GM18951 (cell line): Measurements from ENCODE around the gene PLEKHG7.
"Not testable (repeated sequence)": the region's sequence is repeated elsewhere in the genome, so short reads cannot be mapped to it uniquely, and the experiment has no call there.

ENCODE experiments used
- POLR2A ChIP-seq: IDR thresholded peaks from 4 replicates; pipeline ENCODE4 v1.6.1; 2011; ENCODE audit warnings: mild to moderate bottlenecking; ENCODE audit not compliant: insufficient read length, insufficient read depth; ENCODE audit errors: extremely low read depth
- in situ Hi-C: fragments of 300-500 bp; cut with MboI; formaldehyde crosslinking; loops from one replicate; pipeline ENCODE4 v1.12.0; 2022; ENCODE audit warnings: low sequenced_read_pairs, mixed read lengths, inconsistent platforms; ENCODE audit not compliant: unreplicated experiment

The PLEKHG7 gene

DNA sequence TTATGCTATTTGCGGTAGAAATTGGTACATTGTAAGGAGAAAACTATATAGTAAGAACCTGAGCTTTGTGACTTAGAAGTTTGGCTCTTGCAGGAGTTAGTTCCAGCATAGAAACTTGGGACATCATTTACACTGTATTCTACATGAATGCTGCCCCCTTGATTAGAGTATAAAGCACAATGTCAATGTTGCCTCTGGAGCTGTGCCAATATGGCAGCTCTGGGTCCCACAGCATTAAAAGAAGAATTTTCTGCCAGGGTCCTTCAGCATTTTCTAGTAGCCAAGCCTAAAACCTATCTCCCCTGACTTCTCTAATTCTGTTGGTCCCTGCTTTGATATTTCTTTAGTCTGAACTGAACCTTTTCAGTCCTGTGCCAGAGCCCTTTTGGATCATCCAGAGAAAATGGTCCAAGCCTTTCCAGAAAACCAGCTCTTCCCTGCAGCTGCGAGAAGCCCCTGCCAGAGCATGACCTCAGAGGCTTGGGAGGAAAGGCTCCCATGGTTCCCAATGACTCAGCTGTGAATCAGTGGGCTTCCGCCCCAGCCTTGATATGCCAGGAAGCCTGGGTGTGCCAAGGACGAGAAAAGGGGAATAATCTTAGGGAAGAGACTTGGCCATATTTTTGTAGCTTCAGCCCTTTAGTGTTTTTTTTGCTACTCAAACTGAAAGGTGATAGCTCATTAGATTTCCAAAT, 43.2 kb downstream of the PLEKHG7 start:
- in situ Hi-C loops, result no loop called here
- TF ChIP-seq POLR2A, result no peak

DNA sequence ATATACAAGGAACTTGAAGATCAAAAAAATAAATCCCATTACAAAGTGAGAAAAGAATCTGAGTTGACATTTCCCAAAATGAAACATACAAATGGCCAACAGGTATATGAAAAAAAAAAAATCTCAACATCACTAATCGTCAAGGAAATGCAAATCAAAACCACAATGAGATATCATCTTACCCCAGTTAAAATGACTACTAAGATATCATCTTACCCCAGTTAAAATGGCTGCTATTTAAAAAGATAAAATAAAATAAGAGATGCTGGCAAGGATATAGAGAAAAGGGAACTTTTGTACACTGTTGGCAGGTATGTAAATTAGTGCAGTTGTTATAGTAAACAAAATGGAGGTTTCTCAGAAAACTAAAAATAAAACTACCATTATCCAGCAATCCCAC, 44.4 kb downstream of the PLEKHG7 start:
- TF ChIP-seq POLR2A, result no peak
- in situ Hi-C loops, result no loop called here

DNA sequence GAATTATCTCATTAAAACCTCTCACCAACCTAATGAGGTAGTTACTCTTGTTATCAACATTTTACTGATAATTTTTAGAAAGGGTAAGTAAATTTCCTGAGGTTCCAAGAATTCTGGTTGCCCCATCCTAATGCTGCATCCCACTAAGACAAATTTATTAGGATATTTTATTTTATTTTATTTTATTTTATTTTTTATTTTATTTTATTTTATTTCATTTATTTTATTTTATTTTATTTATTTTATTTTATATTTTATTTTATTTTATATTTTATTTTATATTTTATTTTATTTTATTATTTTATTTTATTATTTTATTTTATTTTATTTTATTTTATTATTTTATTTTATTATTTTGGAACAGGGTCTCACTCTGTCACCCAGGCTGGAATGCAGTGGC, 46.9 kb downstream of the PLEKHG7 start:
- in situ Hi-C loops, result not testable (repeated sequence)

DNA sequence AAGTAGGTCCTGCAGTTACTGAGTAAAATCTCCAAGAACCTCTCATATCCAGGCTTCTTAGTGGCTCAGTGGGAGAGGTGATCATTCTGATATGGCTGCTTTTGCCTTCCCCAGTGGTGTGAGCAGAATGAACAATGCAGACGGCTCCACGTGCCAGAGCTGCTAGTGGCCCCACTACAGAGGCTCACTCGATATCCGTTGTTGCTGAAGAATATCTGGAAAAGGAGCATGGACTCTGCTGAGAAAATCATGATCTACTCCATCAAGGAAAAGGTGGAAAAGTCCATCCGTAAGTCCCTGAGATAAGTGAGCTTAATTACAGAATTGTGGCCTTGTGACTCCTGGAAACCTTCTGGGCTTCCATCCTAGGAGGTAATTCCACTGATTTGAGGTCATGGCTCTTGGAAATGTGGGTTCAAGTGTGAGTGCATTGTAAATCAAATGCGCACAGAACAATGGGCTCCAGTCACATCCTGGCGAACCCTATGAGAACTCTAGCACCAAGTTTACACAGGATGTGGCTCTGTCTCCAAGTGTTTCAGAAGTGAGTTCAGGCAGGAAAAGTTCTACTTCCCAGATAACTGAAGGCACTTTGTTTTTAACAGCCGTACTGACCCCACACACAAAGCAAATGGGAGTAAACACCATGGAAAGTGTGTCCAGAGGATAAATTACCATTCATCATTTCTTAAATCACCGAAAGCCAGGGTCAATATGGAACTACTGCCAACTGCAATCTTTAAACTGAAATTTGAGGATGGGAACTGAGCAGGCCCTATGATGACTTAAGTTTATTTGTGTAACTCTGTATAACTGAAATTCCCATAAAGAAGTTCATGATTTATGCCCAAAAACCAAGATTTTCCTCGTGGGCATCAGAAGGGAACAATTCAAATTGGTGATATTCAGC, 51.4 kb downstream of the PLEKHG7 start:
- no peak for TF ChIP-seq POLR2A
- in situ Hi-C loops, result no loop called here

DNA sequence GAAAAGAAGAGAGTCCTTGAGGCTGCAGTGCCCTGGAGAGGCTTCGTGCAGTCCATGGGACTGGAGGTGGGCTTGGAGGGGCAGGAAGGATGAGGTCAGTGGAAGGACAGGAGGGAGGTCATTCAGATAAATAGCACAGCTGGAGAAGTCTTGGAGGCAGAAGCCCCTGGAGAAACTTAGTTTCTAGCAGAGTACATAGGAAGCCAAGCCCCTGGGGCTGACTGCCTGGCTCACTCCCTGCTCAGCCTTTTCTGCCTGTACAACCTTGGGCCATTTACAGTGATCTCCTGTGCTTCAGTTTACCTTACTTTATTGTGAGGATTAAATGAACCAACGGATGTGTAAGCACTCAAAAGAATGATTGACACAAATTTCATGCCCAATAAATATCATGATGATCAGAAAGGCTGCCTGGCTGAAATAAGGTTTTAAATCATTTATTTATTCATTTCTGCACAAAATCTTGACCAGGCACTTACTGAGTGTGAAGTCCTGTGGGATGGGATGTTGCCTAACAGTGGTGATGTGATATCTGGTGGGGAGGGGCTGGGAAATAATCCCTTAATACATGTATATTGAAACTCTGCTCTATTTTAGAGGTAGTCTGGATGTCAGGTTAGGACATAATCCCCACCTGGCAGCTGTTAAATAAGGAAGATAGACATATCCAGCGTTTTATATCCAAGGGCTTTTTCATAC, 54.3 kb downstream of the PLEKHG7 start:
- in situ Hi-C loops, result no loop called here
- TF ChIP-seq POLR2A, result no peak

DNA sequence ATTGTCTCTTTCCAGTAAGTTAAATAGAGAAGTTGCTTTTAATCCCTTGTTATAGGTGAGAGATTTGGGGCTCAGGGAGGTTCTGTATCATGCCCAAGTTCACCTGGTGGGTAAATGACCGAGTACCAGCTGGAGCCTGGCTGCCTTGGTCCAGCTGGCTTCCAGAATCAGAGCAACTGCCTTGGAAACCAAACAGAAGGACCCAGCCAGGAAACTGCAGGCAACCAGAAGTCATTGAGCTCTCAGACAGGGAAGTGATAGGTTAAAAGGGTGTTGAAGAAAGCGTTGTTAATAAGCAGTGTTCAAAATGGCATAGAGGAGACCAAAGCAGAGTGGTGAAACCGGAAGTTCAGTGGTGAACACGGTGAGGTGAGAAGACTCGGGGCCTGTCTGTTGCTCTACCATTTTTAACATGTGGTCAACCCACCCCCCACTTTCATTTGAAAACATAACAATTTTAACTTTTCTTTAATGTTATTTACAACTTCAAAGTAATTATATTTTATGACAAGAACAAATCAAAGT, 54.9 kb downstream of the PLEKHG7 start:
- in situ Hi-C loops, result no loop called here
- no peak for TF ChIP-seq POLR2A

DNA sequence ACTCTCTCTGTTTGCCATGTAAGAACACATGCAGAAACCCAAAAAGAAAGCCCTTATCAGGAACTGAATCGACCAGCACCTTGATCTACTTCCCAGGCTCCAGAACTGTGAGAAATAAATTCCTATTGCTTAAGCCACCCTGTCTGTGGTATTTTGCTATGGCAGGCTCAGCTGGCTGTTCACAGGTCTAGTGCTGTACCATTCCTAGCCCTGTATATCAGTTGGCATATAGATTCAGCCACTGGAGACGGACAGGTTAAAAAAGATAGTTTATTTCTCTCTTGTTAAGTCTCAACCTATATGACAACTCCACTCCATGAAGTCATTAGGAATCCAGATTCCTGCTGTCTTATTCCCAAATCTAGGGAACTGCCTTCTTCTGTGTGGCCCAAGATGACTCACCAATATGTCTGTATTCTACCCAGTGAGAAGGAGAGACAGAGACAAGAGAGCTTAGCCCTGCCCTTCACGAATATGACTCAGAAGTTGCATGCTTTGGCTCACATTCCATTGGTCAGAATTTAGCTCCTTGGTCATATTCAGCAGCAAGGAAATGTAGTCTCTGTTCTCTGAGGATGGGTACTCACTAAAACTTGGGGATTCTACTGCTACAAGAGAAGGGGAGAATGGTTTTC, 57.0 kb downstream of the PLEKHG7 start:
- in situ Hi-C loops, result no loop called here
- no peak for TF ChIP-seq POLR2A

DNA sequence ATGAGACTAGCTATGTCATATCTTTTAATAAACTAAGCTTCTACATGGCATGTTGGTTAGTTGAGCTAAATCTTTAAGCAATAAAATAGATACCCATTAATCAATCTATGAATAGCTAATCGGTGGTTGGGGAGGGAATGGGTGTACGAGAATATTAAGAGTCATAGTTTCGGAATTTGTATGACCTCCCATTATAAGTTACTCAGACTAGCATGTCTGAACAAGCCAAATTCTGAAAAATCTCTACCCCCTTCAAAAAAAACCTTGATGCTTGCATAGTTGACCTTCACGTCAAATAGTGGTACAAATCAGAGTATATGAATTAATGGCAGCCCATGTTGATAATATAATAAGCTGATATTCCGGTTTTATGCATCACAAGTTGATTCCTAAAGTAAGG, 60.0 kb downstream of the PLEKHG7 start:
- in situ Hi-C loops, result no loop called here

DNA sequence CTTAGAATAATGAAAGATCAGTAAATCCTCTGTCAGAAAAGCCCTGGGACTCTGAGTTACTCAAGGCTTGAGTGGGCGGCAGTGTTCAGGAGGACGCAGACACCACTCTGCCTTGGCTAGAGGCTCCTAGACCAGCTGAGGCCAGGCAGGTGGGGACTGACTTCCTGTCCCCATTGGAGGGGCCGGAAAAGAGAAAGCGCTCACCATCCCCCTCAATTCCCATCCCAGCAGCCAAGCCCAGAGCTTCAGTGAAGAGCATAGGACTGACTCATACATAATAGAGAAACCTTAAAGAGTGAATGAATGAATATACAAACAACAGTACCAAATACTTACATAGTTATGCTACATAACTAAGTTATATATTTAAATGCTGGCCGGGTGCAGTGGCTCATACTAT, 62.0 kb downstream of the PLEKHG7 start:
- in situ Hi-C loops, result no loop called here
- no peak for TF ChIP-seq POLR2A

More for the DNA sequence above, 60.0 kb downstream of the PLEKHG7 start:
- no peak for TF ChIP-seq POLR2A

DNA sequence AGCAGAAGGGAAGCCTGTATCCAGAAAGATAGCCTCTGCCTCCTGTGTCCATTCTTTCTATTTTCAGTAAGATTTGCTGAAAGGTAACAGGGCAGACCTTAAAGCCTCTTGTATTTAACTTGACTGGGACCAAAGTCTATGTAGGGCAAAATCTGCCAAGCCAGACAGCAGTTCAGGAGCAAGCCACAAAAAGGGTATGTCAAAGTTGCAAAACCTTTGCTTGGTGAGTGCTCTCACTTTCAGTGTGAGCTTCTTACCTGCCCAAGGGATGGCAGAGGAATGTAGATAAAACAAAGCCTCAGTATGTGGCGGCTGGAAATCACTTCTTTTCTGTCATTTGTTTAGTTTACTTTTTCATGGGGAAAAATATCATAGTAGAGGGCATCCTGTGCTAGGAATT, 63.1 kb downstream of the PLEKHG7 start:
- in situ Hi-C loops, result no loop called here
- no peak for TF ChIP-seq POLR2A

DNA sequence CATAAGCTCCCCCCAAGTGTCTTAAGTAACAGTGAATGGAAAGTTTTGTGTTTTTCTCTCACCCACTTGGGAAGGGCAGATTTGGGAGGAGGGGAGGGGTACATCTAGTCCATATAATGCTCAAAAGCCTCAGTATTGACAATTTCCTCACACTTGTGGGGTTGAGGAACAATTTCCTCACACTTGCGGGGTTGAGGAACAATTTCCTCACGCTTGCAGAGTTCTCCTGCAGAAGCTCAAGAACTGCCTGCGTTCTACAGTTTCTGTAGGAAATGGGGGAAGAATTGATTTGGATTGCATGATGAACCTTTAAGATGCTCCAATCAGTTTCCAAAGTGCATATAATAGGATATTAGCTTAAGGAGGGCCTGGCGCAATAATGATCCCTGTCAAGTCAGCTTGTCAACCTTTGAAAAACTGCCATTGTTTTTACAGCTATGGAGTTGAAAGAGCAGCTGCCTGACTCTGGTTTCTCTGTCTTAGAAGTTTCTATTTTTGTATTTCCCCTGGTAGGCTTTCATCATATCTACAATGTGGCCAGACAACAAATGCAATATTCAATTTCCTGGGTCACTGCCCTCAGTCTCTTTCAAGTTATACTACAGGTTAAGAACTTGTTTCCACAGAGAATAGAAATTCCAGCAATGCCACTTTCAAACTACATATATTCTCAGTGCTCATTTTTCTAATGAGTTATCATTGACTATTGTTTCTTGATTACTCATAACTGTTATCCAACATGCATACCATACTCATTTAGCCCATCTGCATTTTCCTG, 66.5 kb downstream of the PLEKHG7 start:
- in situ Hi-C loops, result no loop called here
- TF ChIP-seq POLR2A, result no peak

DNA sequence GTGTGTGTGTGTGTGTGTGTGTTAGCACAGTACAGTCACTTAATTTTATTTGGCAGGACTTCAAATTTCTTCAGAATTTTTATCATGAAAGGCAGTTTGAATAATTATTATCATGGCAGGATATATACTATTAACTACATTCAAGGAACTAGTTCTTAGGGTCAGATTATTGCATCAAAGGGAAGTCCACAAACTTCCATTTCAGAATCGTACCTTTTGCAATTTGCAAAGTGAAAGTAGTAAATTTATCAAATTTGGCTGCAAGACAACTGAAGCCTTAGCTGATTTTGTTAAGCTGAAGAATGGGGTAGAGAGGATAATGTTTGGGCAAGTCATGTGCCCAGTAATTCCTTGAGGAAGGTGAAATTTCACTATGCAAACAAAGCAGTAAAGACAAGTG, 68.2 kb downstream of the PLEKHG7 start:
- in situ Hi-C loops, result no loop called here
- no peak for TF ChIP-seq POLR2A
